ENCODE data around the gene SORCS2. TPM values are rescaled to one million over a fixed set of nuclear protein-coding genes. Genes with fewer than 3 reads are reported as not detected.

Gene SORCS2
- total RNA-seq, 4 donors from 2014 or later, result 2.0 to 7.4 (median 3.6) TPM

DNA sequence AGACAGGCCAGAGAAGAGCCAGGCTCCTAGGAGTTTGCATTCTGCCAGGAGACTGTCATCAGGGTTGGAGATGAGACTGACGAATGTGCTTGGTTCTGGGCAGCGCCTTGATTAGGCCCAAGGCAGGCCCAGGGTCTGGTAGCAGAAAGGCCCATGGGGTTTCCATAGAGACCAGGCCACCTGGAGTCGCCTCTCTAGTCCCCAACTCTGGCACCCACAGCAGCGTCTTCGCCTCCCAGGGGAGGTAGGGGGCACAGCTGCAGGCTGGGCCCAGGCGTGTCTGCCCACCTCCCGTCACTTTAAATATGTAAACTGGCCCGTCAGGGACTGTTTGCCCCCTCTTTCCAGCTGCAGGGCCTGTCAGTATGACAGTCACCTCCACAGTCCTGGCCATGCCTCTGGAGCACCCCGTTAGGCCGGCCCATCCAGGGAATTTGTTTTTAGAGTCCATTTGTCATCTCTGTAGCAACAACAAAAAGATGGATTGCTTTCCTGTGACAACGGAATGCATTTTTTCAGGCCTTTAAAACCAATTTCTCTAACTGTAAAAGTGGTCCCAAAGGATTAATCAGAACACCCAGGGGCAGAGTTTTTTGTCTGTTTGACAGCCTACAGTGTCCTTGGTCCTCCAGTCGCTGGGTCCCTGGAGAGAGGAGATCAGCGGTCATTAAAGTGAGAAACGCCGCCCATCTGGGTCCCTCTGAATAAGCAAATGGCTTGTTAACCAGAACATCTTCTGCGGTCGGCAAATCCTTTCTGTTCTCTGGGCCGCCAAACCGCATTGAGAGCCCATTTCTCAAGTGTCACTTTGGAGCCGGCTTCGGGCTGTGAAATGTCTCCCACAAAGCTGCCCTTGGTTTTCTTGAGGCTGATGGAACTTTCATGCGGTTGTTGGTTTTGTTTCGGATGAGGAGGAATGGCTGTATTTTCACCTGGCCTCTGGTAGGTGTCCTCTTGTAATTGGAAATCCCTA lies 395.4 kb downstream of the SORCS2 start:
- H3K27ac ChIP-seq, result no peak overlapping the region
- H3K27me3 ChIP-seq, result no peaks in the 10 kb centered on the region
- ATAC-seq, result no peak
- TF ChIP-seq, protein P1, sequence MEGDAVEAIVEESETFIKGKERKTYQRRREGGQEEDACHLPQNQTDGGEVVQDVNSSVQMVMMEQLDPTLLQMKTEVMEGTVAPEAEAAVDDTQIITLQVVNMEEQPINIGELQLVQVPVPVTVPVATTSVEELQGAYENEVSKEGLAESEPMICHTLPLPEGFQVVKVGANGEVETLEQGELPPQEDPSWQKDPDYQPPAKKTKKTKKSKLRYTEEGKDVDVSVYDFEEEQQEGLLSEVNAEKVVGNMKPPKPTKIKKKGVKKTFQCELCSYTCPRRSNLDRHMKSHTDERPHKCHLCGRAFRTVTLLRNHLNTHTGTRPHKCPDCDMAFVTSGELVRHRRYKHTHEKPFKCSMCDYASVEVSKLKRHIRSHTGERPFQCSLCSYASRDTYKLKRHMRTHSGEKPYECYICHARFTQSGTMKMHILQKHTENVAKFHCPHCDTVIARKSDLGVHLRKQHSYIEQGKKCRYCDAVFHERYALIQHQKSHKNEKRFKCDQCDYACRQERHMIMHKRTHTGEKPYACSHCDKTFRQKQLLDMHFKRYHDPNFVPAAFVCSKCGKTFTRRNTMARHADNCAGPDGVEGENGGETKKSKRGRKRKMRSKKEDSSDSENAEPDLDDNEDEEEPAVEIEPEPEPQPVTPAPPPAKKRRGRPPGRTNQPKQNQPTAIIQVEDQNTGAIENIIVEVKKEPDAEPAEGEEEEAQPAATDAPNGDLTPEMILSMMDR (IDR thresholded peaks at IDR 0.05), result no peak
- TF ChIP-seq POLR2AphosphoS5 (IDR thresholded peaks at IDR 0.05), result no peak
- TF ChIP-seq POLR2A (IDR thresholded peaks at IDR 0.05), result no peak
- no peak for TF ChIP-seq EP300 (IDR thresholded peaks at IDR 0.05)
- WGBS, 2 donors (ENCODE audit: low coverage in 1 of 2), result 81% methylated on average over 12 of the region's 23 CpGs; no CpG with 5 or more reads in 1 of the 2 donors
- H3K9me3 ChIP-seq, result no peaks in the 10 kb centered on the region
- no peaks in the 10 kb centered on the region for H3K36me3 ChIP-seq
- H3K4me3 ChIP-seq, result no peak overlapping the region
- no peaks in the 10 kb centered on the region for H3K4me1 ChIP-seq

DNA sequence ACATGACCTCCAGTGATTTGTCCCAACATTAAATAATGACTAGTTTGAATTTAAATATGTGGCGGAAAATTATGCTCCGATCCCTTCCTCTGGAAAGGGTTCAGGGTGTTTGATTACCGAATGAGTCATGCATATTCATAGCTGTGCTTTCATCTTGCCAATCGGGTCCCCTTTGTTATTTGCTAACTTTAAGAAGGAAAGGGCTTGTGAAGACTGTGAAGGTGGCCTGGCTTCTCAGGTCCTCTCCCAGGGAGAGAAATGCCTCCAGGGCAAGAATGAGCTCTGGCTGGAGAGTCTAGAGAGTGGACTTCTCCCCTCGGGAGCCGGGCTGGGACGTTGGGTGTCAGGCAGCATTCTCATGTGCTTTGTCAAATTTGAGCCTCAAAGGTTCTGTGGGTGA lies 397.9 kb downstream of the SORCS2 start:
- Histone ChIP-seq H3K9me3 (no peaks in the 10 kb centered on the region), H3K4me1 (no peaks in the 10 kb centered on the region), H3K27me3 (peaks cover 3% of the 10 kb centered on the region), H3K4me3 (no peak overlapping the region), H3K36me3 (no peaks in the 10 kb centered on the region), H3K27ac (no peak overlapping the region)
- WGBS, 2 donors (ENCODE audit: low coverage in 1 of 2), result 26 to 76% methylated on average over 4 of the region's 7 CpGs
- no peak for ATAC-seq
- TF ChIP-seq POLR2AphosphoS5 (IDR thresholded peaks at IDR 0.05) (no peak), EP300 (IDR thresholded peaks at IDR 0.05) (no peak)

DNA sequence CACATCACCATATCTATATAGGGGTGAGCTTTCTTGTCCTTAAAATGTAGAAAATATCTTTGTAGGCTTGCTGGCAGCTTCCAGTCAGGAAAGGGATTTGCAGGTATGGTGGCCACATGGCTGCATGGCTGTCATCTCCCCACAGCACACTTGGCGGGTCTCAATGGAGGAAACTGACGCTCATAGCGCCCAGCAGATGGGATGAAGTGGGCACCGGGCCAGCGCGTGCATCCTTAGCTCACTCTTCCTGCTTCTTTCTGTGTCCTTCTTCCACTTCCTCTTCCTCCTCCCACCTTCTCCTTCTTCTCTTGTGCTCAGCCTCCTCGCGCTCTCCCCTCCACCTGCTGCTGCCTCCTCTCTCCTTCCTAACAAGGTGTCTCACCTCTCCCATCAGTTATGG lies 398.6 kb downstream of the SORCS2 start:
- no peaks in the 10 kb centered on the region for H3K4me1 ChIP-seq
- TF ChIP-seq POLR2A (IDR thresholded peaks at IDR 0.05) (no peak), POLR2AphosphoS5 (IDR thresholded peaks at IDR 0.05) (no peak), EP300 (IDR thresholded peaks at IDR 0.05) (no peak)
- TF ChIP-seq, protein P1 (IDR thresholded peaks at IDR 0.05), result no peak
- H3K27me3 ChIP-seq, result peaks cover 7% of the 10 kb centered on the region
- no peak overlapping the region for H3K4me3 ChIP-seq
- no peak overlapping the region for H3K27ac ChIP-seq
- H3K36me3 ChIP-seq, result no peaks in the 10 kb centered on the region
- WGBS, 2 donors (ENCODE audit: low coverage in 1 of 2), result 89% methylated on average over 8 of the region's 8 CpGs; no CpG with 5 or more reads in 1 of the 2 donors
- ATAC-seq, result no peak
- no peaks in the 10 kb centered on the region for H3K9me3 ChIP-seq

DNA sequence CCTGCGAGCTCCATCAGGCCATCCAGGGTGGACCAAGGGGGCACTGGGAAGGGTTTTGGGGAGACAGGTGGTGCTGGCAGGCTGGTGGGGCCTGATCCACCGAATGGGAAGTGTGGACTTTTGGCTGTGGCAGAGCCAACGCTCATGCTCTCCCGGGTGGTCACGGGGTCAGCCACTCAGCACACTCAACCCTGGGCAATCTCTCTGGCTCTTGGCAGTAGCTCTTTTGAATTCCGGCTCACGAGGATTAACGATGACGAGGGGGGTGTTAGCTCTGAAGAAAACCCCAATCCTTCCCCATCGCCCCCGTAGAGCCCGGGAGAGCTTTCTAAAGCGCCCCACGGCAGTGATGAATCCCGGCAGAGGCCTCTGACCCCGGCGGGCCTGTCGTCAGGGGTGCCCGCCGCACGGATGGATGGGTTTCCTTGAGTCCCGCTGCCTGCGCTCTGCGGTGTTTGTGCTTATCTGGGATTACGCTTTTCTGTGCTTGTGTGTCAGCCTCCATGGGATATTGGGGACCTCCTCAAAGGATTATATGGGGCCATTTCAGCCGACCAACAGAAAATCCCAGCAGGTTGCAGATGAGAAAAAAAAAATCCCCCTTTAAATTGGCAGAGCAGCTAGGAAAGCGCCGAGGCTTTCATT lies 399.2 kb downstream of the SORCS2 start:
- no peak overlapping the region for H3K27ac ChIP-seq
- no peaks in the 10 kb centered on the region for H3K36me3 ChIP-seq
- WGBS, 2 donors (ENCODE audit: low coverage in 1 of 2), result 78 to 95% methylated on average over 2 to 5 of the region's 28 CpGs
- no peaks in the 10 kb centered on the region for H3K4me1 ChIP-seq
- no peak for ATAC-seq
- TF ChIP-seq, protein P1 (IDR thresholded peaks at IDR 0.05), result no peak
- TF ChIP-seq POLR2AphosphoS5 (IDR thresholded peaks at IDR 0.05) (no peak), EP300 (IDR thresholded peaks at IDR 0.05) (no peak)
- H3K9me3 ChIP-seq, result no peaks in the 10 kb centered on the region
- H3K27me3 ChIP-seq, result peaks cover 7% of the 10 kb centered on the region
- H3K4me3 ChIP-seq, result no peak overlapping the region

DNA sequence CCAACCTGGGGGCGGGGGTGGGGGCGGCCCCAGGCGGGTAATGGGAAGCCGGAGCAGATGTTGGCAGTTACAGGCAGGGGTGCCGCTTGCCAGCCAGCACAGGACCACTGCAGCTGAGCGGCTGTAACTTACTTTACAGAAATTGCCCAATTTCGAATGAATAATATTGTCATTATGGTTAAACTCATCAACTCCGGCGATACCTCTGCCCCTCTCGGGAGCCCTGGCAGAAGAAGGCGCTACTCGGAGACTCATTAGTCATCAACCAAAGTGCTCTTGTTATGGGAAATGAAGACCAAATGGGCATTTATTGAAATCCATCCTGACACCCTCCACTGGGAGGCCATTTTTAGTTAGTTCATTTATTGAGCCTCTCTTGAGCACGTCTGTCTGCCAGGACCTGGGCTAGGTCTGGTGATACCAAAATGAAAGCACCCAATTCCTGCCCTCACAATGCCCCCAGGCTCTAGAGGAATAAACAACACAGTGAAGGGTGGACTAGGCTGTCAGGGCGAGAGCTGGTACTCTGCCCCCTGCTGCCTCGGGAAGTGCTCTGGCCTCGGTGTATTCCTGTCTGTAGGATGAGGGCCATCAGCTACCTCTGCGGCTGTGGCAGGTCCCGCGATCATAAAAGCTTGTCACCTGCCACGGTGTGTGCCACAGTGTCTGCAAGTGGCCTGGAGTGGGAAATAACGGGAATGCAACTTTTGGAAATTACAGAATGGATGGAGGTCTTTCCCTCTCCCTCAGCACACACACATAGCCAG lies 401.5 kb downstream of the SORCS2 start:
- no peak overlapping the region for H3K27ac ChIP-seq
- H3K27me3 ChIP-seq, result peaks cover 7% of the 10 kb centered on the region
- no peaks in the 10 kb centered on the region for H3K36me3 ChIP-seq
- TF ChIP-seq POLR2A (IDR thresholded peaks at IDR 0.05) (no peak), POLR2AphosphoS5 (IDR thresholded peaks at IDR 0.05) (no peak), EP300 (IDR thresholded peaks at IDR 0.05) (no peak)
- TF ChIP-seq, protein P1 (IDR thresholded peaks at IDR 0.05), result no peak
- no peaks in the 10 kb centered on the region for H3K4me1 ChIP-seq
- H3K4me3 ChIP-seq, result no peak overlapping the region
- WGBS, 2 donors (ENCODE audit: low coverage in 1 of 2), result 91 to 93% methylated on average over 6 to 8 of the region's 21 CpGs
- ATAC-seq, result no peak
- H3K9me3 ChIP-seq, result no peaks in the 10 kb centered on the region
